ENCODE results near the gene CHRM2. TPM values are rescaled to one million over a fixed set of nuclear protein-coding genes. Genes with fewer than 3 reads are reported as not detected.

Gene CHRM2
- total RNA-seq, 1 experiment from 2014 or later, result not detected

DNA sequence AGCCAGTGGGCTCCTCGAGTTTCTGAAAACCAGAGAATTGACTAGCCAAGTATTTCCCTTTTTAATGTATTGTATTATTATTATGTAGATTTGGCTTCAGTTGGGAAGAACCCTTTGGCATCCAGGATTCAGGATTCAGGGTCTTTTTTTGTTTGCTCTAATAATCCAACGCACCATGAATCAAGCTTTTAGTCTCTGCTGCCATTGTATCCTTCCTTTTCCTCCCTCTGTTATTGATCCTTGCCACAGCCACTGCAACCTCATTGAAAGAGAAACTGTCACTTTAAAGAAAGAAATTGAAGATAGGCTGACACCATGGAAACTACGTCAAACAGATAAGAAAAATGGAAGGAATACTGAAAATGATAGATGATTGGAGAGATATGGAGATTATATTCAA, 150.0 kb downstream of the CHRM2 start:
- no peaks in the 10 kb centered on the region for H3K27me3 ChIP-seq (ENCODE audit: insufficient read depth, low read length)
- ChIA-PET CTCF (no interaction called here), RAD21 (ENCODE audit: low non-redundant PET in 1 of 2, low total read pairs in 2 of 2, uncharacterized antibody in 2 of 2, unreplicated experiment in 2 of 2) (no interaction called here), POLR2A (no interaction called here)
- BruUV-seq (replicated peaks), result no TSS peak
- no peak for TF ChIP-seq ZBTB33 (IDR thresholded peaks at IDR 0.05; ENCODE audit: extremely low read depth, insufficient replicate concordance, low read length)
- TF ChIP-seq RAD21 (IDR thresholded peaks at IDR 0.05; ENCODE audit: low read depth), result no peak
- no peak for TF ChIP-seq YY1 (IDR thresholded peaks at IDR 0.05; ENCODE audit: extremely low read depth, insufficient replicate concordance, low read depth, low read length)
- TF ChIP-seq SRF (IDR thresholded peaks at IDR 0.05; ENCODE audit: low read depth), result no peak
- TF ChIP-seq, protein P1, sequence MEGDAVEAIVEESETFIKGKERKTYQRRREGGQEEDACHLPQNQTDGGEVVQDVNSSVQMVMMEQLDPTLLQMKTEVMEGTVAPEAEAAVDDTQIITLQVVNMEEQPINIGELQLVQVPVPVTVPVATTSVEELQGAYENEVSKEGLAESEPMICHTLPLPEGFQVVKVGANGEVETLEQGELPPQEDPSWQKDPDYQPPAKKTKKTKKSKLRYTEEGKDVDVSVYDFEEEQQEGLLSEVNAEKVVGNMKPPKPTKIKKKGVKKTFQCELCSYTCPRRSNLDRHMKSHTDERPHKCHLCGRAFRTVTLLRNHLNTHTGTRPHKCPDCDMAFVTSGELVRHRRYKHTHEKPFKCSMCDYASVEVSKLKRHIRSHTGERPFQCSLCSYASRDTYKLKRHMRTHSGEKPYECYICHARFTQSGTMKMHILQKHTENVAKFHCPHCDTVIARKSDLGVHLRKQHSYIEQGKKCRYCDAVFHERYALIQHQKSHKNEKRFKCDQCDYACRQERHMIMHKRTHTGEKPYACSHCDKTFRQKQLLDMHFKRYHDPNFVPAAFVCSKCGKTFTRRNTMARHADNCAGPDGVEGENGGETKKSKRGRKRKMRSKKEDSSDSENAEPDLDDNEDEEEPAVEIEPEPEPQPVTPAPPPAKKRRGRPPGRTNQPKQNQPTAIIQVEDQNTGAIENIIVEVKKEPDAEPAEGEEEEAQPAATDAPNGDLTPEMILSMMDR (IDR thresholded peaks at IDR 0.05 in 2 of 3, conservative IDR thresholded peaks at IDR 0.05 in 1 of 3; ENCODE audit: borderline replicate concordance in 1 of 3, insufficient read depth in 1 of 3, low read depth in 2 of 3, low read length in 2 of 3), result no peak
- no peak for TF ChIP-seq SP1 (IDR thresholded peaks at IDR 0.05; ENCODE audit: low read depth)
- no peak for TF ChIP-seq JUND (IDR thresholded peaks at IDR 0.05)
- TF ChIP-seq SIN3A (IDR thresholded peaks at IDR 0.05; ENCODE audit: low read depth), result no peak
- TF ChIP-seq, protein P2, sequence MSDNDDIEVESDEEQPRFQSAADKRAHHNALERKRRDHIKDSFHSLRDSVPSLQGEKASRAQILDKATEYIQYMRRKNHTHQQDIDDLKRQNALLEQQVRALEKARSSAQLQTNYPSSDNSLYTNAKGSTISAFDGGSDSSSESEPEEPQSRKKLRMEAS (IDR thresholded peaks at IDR 0.05), result no peak
- TF ChIP-seq CBX3 (IDR thresholded peaks at IDR 0.05; ENCODE audit: low read depth), result no peak
- TF ChIP-seq, protein P3, sequence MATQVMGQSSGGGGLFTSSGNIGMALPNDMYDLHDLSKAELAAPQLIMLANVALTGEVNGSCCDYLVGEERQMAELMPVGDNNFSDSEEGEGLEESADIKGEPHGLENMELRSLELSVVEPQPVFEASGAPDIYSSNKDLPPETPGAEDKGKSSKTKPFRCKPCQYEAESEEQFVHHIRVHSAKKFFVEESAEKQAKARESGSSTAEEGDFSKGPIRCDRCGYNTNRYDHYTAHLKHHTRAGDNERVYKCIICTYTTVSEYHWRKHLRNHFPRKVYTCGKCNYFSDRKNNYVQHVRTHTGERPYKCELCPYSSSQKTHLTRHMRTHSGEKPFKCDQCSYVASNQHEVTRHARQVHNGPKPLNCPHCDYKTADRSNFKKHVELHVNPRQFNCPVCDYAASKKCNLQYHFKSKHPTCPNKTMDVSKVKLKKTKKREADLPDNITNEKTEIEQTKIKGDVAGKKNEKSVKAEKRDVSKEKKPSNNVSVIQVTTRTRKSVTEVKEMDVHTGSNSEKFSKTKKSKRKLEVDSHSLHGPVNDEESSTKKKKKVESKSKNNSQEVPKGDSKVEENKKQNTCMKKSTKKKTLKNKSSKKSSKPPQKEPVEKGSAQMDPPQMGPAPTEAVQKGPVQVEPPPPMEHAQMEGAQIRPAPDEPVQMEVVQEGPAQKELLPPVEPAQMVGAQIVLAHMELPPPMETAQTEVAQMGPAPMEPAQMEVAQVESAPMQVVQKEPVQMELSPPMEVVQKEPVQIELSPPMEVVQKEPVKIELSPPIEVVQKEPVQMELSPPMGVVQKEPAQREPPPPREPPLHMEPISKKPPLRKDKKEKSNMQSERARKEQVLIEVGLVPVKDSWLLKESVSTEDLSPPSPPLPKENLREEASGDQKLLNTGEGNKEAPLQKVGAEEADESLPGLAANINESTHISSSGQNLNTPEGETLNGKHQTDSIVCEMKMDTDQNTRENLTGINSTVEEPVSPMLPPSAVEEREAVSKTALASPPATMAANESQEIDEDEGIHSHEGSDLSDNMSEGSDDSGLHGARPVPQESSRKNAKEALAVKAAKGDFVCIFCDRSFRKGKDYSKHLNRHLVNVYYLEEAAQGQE (IDR thresholded peaks at IDR 0.05; ENCODE audit: low read depth), result no peak
- TF ChIP-seq ZFX (IDR thresholded peaks at IDR 0.05), result no peak
- TF ChIP-seq POLR2A (IDR thresholded peaks at IDR 0.05; ENCODE audit: borderline replicate concordance, extremely low read depth, insufficient read depth, insufficient read length), result no peak
- no peak for TF ChIP-seq CEBPB (IDR thresholded peaks at IDR 0.05; ENCODE audit: low read depth)
- TF ChIP-seq, protein P4, sequence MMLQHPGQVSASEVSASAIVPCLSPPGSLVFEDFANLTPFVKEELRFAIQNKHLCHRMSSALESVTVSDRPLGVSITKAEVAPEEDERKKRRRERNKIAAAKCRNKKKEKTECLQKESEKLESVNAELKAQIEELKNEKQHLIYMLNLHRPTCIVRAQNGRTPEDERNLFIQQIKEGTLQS (IDR thresholded peaks at IDR 0.05), result no peak
- TF ChIP-seq EZH2 (IDR thresholded peaks at IDR 0.05), result no peak
- no peak for TF ChIP-seq POLR2AphosphoS5 (IDR thresholded peaks at IDR 0.05; ENCODE audit: low read depth, low read length)
- no peak for TF ChIP-seq ZNF274 (IDR thresholded peaks at IDR 0.05; ENCODE audit: low read depth, low read length)
- no peaks in the 10 kb centered on the region for H3K9me2 ChIP-seq (ENCODE audit: insufficient read depth)
- H3K4me2 ChIP-seq (ENCODE audit: low read length), result no peak overlapping the region
- no peak overlapping the region for H3K4me3 ChIP-seq (replicated peaks in 1 of 2; ENCODE audit: low read depth in 1 of 2, low read length in 2 of 2)
- H3K9ac ChIP-seq (ENCODE audit: low read length), result no peak overlapping the region
- no peaks in the 10 kb centered on the region for H3K36me3 ChIP-seq (ENCODE audit: control insufficient read depth in 1 of 2, insufficient read depth in 2 of 2, low read length in 2 of 2)
- no peaks in the 10 kb centered on the region for H3K4me1 ChIP-seq (ENCODE audit: control insufficient read depth in 1 of 2, insufficient read depth in 2 of 2, low read length in 2 of 2)
- H3K9me3 ChIP-seq (ENCODE audit: control insufficient read depth in 1 of 2, insufficient read depth in 1 of 2, low read depth in 1 of 2, low read length in 2 of 2), result peaks cover 0 to 30% of the 10 kb centered on the region in 2 experiments; a peak in 3 of 4 replicates
- no peak overlapping the region for H2AFZ ChIP-seq (ENCODE audit: low read depth, low read length, poor library complexity, severe bottlenecking)
- H3K27ac ChIP-seq (ENCODE audit: low read depth, low read length), result no peak overlapping the region
- intact Hi-C loops (cut with micrococcal nuclease), result no loop called here
- H4K20me1 ChIP-seq (ENCODE audit: insufficient read depth), result no peaks in the 10 kb centered on the region
- DNase-seq (ENCODE audit: low read depth, low spot score) (no peak), ATAC-seq (no peak)
- no peaks in the 10 kb centered on the region for H3K79me2 ChIP-seq (ENCODE audit: insufficient read depth, low read length)
